HL-60 (cell line): ENCODE measurements around the gene CLIC3.

Experiments
- DNase-seq, 2 experiments: peaks; one replicate each; pipeline ENCODE4 v3.0.0-alpha.2; 2010 to 2020; ENCODE audit warnings: low read depth in 1 of 2, low spot score in 1 of 2
- H3K27ac ChIP-seq: fragments of 250-450 bp; sonication (Bioruptor Pico); replicated peaks from 2 replicates; pipeline ENCODE4 v1.5.1; 2020; ENCODE audit warnings: mild to moderate bottlenecking, moderate library complexity
- H3K27me3 ChIP-seq: fragments of 250-450 bp; sonication (Bioruptor Pico); 2 replicates; pipeline ENCODE4 v1.5.1; 2021; ENCODE audit warnings: mild to moderate bottlenecking, moderate library complexity; ENCODE audit not compliant: insufficient read depth, poor library complexity, severe bottlenecking
- H3K4me3 ChIP-seq: replicated peaks from 2 replicates; pipeline ENCODE4 v1.5.1; 2011; ENCODE audit warnings: mild to moderate bottlenecking, control low read depth, low read length; ENCODE audit not compliant: insufficient read depth
- CTCF ChIP-seq: IDR thresholded peaks from one replicate; pipeline ENCODE4 v1.5.1; 2011; ENCODE audit warnings: low read length, control low read depth, inconsistent platforms; ENCODE audit not compliant: insufficient read depth
- GABPA ChIP-seq: IDR thresholded peaks from 2 replicates; pipeline ENCODE4 v1.6.1; 2012; ENCODE audit warnings: low read depth
- POLR2AphosphoS5 ChIP-seq: IDR thresholded peaks from 2 replicates; pipeline ENCODE4 v1.6.1; 2012; ENCODE audit warnings: low read depth
- SPI1 ChIP-seq: IDR thresholded peaks from 2 replicates; pipeline ENCODE4 v1.6.1; 2012; ENCODE audit warnings: low read depth, mild to moderate bottlenecking, borderline replicate concordance
- TF ChIP-seq, protein P1 (sequence below): IDR thresholded peaks from 2 replicates; pipeline ENCODE4 v1.6.1; 2012; ENCODE audit warnings: low read depth; ENCODE audit not compliant: insufficient replicate concordance

Gene CLIC3

GRCh38 chr9:136984464-136985026, 11.8 kb downstream of the CLIC3 start:
- Histone ChIP-seq H3K27ac (no peak overlapping the region), H3K27me3 (peaks cover 25% of the 10 kb centered on the region), H3K4me3 (no peak overlapping the region)
- DNase-seq: no peak
- TF ChIP-seq CTCF (no peak), SPI1 (no peak), GABPA (no peak), POLR2AphosphoS5 (no peak)
- TF ChIP-seq, protein P1, sequence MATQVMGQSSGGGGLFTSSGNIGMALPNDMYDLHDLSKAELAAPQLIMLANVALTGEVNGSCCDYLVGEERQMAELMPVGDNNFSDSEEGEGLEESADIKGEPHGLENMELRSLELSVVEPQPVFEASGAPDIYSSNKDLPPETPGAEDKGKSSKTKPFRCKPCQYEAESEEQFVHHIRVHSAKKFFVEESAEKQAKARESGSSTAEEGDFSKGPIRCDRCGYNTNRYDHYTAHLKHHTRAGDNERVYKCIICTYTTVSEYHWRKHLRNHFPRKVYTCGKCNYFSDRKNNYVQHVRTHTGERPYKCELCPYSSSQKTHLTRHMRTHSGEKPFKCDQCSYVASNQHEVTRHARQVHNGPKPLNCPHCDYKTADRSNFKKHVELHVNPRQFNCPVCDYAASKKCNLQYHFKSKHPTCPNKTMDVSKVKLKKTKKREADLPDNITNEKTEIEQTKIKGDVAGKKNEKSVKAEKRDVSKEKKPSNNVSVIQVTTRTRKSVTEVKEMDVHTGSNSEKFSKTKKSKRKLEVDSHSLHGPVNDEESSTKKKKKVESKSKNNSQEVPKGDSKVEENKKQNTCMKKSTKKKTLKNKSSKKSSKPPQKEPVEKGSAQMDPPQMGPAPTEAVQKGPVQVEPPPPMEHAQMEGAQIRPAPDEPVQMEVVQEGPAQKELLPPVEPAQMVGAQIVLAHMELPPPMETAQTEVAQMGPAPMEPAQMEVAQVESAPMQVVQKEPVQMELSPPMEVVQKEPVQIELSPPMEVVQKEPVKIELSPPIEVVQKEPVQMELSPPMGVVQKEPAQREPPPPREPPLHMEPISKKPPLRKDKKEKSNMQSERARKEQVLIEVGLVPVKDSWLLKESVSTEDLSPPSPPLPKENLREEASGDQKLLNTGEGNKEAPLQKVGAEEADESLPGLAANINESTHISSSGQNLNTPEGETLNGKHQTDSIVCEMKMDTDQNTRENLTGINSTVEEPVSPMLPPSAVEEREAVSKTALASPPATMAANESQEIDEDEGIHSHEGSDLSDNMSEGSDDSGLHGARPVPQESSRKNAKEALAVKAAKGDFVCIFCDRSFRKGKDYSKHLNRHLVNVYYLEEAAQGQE: no peak

DNA sequence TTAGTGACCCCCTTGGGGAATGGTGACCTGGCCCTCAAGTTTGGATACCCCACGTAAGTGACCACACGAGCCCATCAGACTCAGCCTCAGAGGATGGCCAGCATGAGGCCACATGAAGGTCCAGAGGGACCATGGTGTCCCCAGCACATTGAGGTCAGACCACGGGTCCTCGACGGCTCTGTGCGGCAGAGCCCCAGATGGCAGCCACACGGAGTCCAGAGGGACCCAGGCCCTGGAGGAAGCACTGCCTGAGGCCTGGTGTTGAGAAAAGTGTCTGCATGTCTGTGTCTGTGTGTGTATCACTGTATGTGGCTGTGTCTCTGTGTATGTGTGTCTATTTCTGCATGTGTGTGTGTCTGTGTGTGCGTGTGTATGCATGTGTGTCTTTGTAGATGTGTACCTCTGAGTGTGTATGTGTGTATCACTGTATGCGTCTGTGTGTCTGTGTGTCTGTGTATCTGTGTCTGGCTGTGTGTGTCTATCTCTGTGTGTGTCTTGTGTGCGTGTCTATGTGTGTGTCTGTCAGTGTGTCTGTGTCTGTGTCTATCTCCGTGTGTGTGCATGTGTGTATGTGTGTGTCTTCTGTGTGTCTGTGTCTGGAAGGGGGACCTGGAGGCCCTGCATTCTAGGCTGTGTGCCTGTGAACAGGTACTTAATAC, 12.6 kb downstream of the CLIC3 start:
- Histone ChIP-seq H3K4me3 (no peak overlapping the region), H3K27ac (no peak overlapping the region), H3K27me3 (peaks cover 25% of the 10 kb centered on the region)
- no peak for DNase-seq
- TF ChIP-seq POLR2AphosphoS5: no peak
- no peak for TF ChIP-seq SPI1
- TF ChIP-seq GABPA: no peak
- TF ChIP-seq CTCF: no peak

DNA sequence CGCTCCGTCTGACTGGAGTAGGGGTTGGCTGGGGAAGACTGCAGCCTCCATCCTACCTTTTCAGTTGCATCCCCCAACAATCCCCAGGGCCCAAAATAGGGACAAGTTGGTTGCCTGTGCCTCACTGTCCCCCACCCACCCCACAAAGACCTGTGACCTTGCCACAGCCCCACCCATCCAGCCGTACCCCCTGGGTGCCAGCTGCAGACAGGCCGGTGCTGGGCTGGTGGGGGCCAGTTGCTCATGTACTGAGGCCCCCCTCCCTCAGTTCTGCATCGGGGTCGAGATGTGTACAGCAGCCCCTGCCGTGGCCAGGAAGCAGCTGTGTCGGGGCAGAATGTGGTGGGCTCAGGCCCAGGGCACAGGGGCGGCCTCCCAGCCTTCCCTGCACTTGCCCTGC, 13.2 kb downstream of the CLIC3 start:
- Histone ChIP-seq H3K27me3 (peaks cover 25% of the 10 kb centered on the region), H3K27ac (no peak overlapping the region), H3K4me3 (no peak overlapping the region)
- TF ChIP-seq CTCF: no peak
- TF ChIP-seq GABPA: no peak
- TF ChIP-seq, protein P1: no peak
- no peak for TF ChIP-seq POLR2AphosphoS5
- TF ChIP-seq SPI1: no peak
- no peak for DNase-seq
